ENCODE results near the gene PHOSPHO2.
"Not testable (repeated sequence)": the region's sequence is repeated elsewhere in the genome, so short reads cannot be mapped to it uniquely, and the experiment has no call there.

DNA sequence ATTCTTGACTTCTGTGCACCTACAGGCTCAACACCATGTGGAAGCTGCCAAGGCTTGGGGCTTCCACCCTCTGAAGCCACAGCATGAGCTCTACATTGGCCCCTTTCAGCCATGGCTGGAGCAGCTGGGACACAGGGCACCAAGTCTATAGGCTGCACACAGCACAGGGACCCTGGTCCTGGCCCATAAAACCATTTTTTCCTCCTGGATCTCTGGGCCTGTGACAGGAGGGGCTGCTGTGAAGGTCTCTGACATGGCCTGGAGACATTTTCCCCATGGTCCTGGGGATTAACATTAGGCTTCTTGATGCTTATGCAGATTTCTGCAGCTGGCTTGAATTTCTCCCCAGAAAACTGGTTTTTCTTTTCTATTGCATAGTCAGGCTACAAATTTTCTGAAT, 6.3 kb upstream of the PHOSPHO2 start:
- TF ChIP-seq EZH2 (IDR thresholded peaks at IDR 0.05; ENCODE audit: borderline replicate concordance, low read depth, low read length, poor library complexity, severe bottlenecking) = not testable (repeated sequence)
- TF ChIP-seq, protein P1, sequence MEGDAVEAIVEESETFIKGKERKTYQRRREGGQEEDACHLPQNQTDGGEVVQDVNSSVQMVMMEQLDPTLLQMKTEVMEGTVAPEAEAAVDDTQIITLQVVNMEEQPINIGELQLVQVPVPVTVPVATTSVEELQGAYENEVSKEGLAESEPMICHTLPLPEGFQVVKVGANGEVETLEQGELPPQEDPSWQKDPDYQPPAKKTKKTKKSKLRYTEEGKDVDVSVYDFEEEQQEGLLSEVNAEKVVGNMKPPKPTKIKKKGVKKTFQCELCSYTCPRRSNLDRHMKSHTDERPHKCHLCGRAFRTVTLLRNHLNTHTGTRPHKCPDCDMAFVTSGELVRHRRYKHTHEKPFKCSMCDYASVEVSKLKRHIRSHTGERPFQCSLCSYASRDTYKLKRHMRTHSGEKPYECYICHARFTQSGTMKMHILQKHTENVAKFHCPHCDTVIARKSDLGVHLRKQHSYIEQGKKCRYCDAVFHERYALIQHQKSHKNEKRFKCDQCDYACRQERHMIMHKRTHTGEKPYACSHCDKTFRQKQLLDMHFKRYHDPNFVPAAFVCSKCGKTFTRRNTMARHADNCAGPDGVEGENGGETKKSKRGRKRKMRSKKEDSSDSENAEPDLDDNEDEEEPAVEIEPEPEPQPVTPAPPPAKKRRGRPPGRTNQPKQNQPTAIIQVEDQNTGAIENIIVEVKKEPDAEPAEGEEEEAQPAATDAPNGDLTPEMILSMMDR (conservative IDR thresholded peaks at IDR 0.05; ENCODE audit: low read depth, low read length) = not testable (repeated sequence)
